Measurements from ENCODE around the gene APRT.

The APRT gene

DNA sequence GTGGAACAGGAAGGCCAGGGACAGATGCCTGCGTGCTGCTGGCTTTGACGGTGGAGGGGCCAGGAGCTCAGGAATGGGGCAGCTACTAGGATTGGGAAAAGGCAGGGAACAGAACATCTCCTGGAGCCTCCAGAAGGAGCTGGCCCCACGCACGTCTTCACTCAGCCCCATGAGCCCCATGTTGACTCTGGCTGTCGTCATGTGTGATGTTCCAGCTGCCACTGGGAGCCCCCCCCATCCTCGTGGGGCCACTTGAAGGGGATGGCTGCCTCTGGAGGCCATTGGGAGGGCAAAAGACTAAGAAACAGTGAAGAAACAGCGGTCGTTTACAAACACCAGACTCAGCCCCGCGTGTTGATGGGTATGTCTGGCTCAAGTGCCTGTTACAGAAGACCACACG, 18.5 kb upstream of the APRT start:
- Histone ChIP-seq H3K9me3 (ENCODE audit: control insufficient read depth, insufficient read depth, low read length) (no peaks in the 10 kb centered on the region), H3K36me3 (ENCODE audit: control insufficient read depth, low read length) (no peaks in the 10 kb centered on the region), H3K27me3 (ENCODE audit: control insufficient read depth, low read length) (no peaks in the 10 kb centered on the region)

DNA sequence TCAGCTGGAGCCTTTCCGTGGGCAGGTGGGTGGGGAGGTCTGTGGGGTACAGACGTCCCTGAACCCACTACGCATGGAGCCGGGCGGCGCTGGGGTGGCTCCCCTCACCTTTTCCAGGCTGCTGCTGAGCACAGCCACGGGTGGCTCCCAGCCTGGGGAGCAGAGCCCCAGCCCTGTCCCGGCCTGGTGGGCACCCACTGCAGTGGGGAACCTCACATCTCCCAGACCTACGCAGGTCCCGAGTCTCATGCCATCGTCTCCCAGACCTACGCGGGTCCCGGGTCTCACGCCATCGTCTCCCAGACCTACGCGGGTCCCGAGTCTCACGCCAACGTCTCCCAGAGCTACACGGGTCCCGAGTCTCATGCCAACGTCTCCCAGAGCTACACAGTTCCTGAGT, 17.0 kb upstream of the APRT start:
- Histone ChIP-seq H3K79me2 (ENCODE audit: control insufficient read depth, low read length) (no peaks in the 10 kb centered on the region), H3K4me3 (ENCODE audit: low read length) (no peak overlapping the region), H4K20me1 (ENCODE audit: control insufficient read depth, insufficient read depth, low read depth, low read length) (no peaks in the 10 kb centered on the region), H3K9me3 (ENCODE audit: control insufficient read depth, insufficient read depth, low read length) (no peaks in the 10 kb centered on the region), H3K9me2 (replicated peaks; ENCODE audit: control insufficient read depth, low read length) (no peaks in the 10 kb centered on the region), H3K27me3 (ENCODE audit: control insufficient read depth, low read length) (no peaks in the 10 kb centered on the region), H3K36me3 (ENCODE audit: control insufficient read depth, low read length) (no peaks in the 10 kb centered on the region), H3K4me2 (ENCODE audit: low read length) (no peak overlapping the region), H3K27ac (ENCODE audit: low read depth, low read length) (no peak overlapping the region), H3F3A (ENCODE audit: control insufficient read depth, insufficient read depth) (no peaks in the 10 kb centered on the region), H3K4me1 (ENCODE audit: control insufficient read depth, low read length) (peaks cover 8% of the 10 kb centered on the region)
- no peak for TF ChIP-seq EZH2phosphoT487 (IDR thresholded peaks at IDR 0.05; ENCODE audit: borderline replicate concordance, low read length)
- TF ChIP-seq, protein P1, sequence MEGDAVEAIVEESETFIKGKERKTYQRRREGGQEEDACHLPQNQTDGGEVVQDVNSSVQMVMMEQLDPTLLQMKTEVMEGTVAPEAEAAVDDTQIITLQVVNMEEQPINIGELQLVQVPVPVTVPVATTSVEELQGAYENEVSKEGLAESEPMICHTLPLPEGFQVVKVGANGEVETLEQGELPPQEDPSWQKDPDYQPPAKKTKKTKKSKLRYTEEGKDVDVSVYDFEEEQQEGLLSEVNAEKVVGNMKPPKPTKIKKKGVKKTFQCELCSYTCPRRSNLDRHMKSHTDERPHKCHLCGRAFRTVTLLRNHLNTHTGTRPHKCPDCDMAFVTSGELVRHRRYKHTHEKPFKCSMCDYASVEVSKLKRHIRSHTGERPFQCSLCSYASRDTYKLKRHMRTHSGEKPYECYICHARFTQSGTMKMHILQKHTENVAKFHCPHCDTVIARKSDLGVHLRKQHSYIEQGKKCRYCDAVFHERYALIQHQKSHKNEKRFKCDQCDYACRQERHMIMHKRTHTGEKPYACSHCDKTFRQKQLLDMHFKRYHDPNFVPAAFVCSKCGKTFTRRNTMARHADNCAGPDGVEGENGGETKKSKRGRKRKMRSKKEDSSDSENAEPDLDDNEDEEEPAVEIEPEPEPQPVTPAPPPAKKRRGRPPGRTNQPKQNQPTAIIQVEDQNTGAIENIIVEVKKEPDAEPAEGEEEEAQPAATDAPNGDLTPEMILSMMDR (IDR thresholded peaks at IDR 0.05; ENCODE audit: low read depth, low read length, poor library complexity, severe bottlenecking) = no peak

More for the DNA sequence above, 18.5 kb upstream of the APRT start:
- TF ChIP-seq EZH2phosphoT487 (IDR thresholded peaks at IDR 0.05; ENCODE audit: borderline replicate concordance, low read length) = no peak
- TF ChIP-seq, protein P1 (IDR thresholded peaks at IDR 0.05; ENCODE audit: low read depth, low read length, poor library complexity, severe bottlenecking) = no peak
- no peaks in the 10 kb centered on the region for H4K20me1 ChIP-seq (ENCODE audit: control insufficient read depth, insufficient read depth, low read depth, low read length)
- H3F3A ChIP-seq (ENCODE audit: control insufficient read depth, insufficient read depth) = no peaks in the 10 kb centered on the region
- H3K9me2 ChIP-seq (replicated peaks; ENCODE audit: control insufficient read depth, low read length) = no peaks in the 10 kb centered on the region
- no peak overlapping the region for H3K4me2 ChIP-seq (ENCODE audit: low read length)
- H3K27ac ChIP-seq (ENCODE audit: low read depth, low read length) = no peak overlapping the region
- H3K79me2 ChIP-seq (ENCODE audit: control insufficient read depth, low read length) = no peaks in the 10 kb centered on the region
- H3K4me3 ChIP-seq (ENCODE audit: low read length) = no peak overlapping the region
- peaks cover 12% of the 10 kb centered on the region for H3K4me1 ChIP-seq (ENCODE audit: control insufficient read depth, low read length)

DNA sequence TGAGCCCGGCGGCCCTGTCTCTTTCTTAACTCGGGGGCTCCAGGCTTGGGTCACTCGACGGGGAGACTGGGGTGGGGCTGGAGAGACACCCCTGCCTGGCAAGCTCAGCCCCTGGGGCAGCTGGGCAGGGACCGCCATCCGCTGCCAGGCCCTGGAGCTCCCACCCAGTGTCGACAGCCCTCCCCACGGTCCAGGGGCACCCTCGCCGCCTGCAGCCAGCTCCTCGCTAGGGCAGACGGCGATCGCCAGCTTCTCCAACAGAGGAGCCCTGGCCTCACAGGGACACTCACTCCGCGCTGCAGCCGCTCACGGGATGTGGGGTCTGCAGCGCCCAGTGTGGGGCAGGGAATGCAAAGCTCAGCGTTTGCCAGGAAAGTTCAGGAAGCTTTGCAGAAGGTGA, 16.0 kb upstream of the APRT start:
- no peak overlapping the region for H3K4me2 ChIP-seq (ENCODE audit: low read length)
- H3K9me3 ChIP-seq (ENCODE audit: control insufficient read depth, insufficient read depth, low read length) = no peaks in the 10 kb centered on the region
- no peaks in the 10 kb centered on the region for H3K4me1 ChIP-seq (ENCODE audit: control insufficient read depth, low read length)
- H3K79me2 ChIP-seq (ENCODE audit: control insufficient read depth, low read length) = no peaks in the 10 kb centered on the region
- H3K9me2 ChIP-seq (replicated peaks; ENCODE audit: control insufficient read depth, low read length) = no peaks in the 10 kb centered on the region
- H3K36me3 ChIP-seq (ENCODE audit: control insufficient read depth, low read length) = no peaks in the 10 kb centered on the region
- no peaks in the 10 kb centered on the region for H3K27me3 ChIP-seq (ENCODE audit: control insufficient read depth, low read length)
- no peak overlapping the region for H3K27ac ChIP-seq (ENCODE audit: low read depth, low read length)
- H3K4me3 ChIP-seq (ENCODE audit: low read length) = no peak overlapping the region
- TF ChIP-seq EZH2phosphoT487 (IDR thresholded peaks at IDR 0.05; ENCODE audit: borderline replicate concordance, low read length) = no peak
- TF ChIP-seq, protein P1 (IDR thresholded peaks at IDR 0.05; ENCODE audit: low read depth, low read length, poor library complexity, severe bottlenecking) = no peak
- H3F3A ChIP-seq (ENCODE audit: control insufficient read depth, insufficient read depth) = no peaks in the 10 kb centered on the region
- H4K20me1 ChIP-seq (ENCODE audit: control insufficient read depth, insufficient read depth, low read depth, low read length) = no peaks in the 10 kb centered on the region

Data from DOHH2 (cell line).